Activated CD4-positive, alpha-beta T cell treated with anti-CD3 and anti-CD28 coated beads, Interleukin-2, Interleukin-4, amounts not matched to agents 100 ng/mL and 50 ng/mL, durations not matched to agents 16 hours and 8 hours (primary cell): Measurements from ENCODE around the gene RNF167.

Experiments used
- DNase-seq: peaks from one replicate; pipeline ENCODE4 v3.0.0-alpha.2; 2020; ENCODE audit warnings: low spot score

RNF167 gene

DNA sequence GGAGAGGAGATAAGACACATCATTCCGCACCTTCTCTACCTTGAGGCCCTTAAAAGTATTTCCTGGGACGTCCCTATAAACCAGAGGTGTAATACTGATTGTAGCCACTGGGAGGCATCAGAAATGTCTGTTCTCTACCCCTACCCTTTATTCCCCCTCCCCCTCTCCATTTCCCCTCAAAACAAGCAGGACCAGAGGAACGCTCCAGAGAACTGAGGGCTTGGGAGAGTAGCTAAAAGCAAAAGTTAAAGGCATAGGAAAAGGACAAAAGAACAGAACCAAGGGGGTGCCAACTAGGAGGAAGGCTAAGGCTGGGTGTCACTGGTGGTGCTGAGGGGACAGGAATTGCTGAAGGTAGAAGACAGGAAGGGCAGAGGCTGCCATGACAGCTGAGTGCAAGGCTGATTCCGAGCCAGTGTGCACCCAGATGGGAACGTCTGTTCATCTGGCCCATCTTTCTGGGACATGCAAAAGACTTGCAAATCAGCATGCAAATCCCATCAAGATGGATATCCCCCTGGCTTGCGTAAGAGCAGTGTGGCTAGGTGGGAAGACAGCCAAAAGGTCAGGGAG lies 40.7 kb downstream of the RNF167 start:
- peak; percentile 72 for DNase-seq

DNA sequence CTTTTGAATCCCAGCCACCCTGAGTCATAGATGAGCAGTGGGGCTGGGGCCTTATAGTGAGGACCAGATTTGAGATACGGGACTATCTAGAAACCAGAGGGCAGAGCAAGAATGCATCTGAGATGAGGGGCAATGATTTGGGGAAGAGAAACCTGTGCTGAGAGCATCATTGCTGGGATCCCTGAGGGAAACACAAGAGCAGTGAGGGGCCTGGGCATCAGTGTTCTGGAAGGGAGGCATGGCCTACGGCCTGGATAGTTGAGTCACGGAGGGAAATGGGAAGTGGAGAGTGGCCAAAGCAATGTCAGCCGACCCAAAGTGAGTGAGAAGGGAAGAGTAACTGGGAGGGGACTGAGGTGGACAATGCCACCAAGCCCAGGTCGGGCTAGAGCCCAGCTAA lies 42.2 kb downstream of the RNF167 start:
- DNase-seq = no peak

DNA sequence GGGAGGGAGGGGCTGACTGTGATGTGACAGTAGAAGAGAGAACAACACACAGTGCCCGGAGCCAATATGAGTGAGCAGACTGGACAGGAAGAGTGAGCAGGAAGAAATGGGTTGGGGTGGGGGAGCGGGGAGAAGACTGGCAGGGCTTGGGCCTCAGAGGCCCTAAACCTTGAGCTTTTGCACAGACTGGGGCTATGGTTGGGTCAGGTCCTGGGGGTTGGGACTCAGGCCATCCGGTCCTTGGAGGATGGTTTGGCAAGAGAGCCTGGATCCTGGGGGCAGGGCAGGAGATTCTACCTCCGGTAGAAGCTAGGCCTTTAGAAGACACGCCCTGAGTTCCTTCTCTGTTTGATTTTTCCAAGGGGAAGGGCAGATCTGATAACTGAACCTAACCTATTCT lies 46.3 kb downstream of the RNF167 start:
- DNase-seq = no peak

DNA sequence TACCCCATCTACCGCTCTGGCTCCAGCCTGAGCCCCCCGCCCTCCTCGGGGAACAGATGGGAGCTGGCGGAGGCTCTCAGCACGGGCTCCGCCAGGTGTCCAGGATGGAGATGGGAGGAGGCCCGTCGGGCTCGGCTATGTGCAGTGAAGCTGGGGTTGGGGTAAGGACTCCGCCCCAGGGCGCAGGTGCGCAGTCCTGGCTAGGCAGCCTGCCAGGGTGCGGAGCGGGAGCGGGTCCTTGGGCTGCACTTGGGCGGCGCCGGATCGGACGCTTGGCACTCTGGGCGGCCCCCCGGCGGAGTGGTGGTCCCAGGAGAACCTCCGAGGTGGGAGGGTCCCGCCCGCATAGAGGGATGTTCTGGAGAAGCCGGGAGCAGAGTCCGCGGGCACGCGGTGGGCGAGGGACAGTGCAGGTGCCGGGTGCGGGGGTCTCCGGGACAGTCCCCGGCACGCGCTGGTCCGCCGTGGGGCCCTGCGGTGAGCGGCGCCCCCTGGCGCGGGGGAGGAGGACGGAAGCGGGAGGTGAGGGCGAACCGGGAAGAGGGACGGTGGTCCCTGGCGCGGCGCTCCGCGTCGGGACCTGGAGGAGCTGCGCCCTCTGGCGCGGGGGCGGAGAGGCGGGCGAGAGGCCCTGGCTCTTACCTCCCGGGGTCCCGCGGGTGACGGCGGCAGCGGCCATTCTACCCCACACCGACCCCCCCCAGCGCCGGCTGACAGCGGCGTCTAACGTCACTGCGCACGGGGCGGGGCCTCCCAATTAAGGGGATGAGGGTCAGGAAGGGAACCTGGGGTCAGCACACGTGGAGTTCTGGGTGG lies 47.1 kb downstream of the RNF167 start, which contains the start of gene CAMTA2:
CAMTA2 (minus strand) TSS at position 725 of the 816 bp plus-strand sequence. CDS start 1,453 bp downstream, outside the sequence.
- peak; percentile 89 for DNase-seq

DNA sequence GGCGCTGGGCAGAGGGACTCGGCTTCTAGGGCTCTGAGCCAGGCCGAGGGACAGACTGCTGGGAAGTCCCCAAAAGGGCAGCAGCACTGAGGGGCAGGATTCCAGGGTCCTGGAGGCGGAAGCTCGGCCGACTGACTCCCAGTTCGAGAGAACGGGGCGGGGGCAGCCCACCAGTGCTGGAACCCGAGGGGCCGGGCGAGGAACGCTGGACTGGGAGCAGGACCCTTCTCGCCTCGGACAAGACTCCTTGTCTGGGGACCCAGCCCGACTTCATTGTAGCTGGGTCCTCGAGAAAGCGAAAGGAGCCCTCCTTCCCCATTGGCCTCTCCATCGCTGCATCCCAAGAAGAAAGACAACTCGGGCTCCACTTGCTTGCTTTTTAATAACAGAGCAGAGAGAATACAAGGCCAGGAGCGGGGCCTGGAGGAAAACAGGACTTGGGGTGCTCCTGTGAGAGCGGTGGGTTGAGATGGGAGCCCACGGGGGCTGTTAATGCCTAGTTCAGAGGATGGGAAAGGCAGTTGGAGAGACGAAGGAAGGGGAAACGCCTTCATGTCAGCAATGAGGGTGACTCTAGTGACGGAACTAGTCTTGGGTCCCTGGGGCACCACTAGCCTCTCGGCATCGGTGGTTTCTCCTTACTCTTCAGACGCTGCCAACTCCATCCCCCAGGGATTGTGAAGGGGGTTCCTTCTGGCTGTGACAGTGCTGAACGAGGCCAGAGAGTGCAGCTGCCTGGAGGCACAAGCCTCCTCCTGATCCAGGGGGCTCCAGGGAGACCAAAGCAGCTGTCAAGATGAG lies 47.9 kb downstream of the RNF167 start:
- no peak for DNase-seq

DNA sequence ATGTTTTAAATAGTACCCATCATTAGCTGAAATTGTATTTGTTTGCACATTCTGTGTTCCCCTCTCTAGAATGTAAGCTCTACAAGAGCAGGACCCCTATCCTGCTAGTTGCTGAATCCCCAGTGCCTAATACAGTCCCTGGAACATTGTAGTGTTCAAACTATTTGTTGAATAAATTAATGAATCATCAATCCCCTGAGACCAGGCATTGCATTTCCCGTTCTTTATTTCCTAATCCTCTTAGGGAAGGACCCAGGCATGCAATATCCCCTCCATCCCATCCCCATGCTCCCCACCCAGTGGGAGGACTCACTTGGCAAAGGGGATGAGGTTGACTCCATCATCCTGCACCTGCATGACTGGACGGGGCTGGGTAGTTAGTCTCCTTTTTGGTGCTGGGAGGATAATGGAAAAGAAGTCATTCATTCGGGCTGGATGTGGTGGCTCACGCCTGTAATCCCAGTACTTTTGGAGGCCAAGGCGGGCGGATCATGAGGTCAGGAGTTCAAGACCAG lies 54.1 kb downstream of the RNF167 start:
- DNase-seq = no peak
